MM.1S (cell line): Measurements from ENCODE around the gene BICD1.

Source experiments
- EZH2phosphoT487 ChIP-seq: fragments of 300-600 bp; sonication (generic); IDR thresholded peaks from 2 replicates; pipeline ENCODE4 v1.6.1; 2018; ENCODE audit warnings: antibody characterized with exemption, low read length
- TF ChIP-seq, protein P1 (sequence below): fragments of 300-600 bp; sonication (generic); IDR thresholded peaks from 2 replicates; pipeline ENCODE4 v1.5.1; 2016; ENCODE audit warnings: antibody characterized with exemption, low read length, mixed read lengths

- TF ChIP-seq, protein P1, sequence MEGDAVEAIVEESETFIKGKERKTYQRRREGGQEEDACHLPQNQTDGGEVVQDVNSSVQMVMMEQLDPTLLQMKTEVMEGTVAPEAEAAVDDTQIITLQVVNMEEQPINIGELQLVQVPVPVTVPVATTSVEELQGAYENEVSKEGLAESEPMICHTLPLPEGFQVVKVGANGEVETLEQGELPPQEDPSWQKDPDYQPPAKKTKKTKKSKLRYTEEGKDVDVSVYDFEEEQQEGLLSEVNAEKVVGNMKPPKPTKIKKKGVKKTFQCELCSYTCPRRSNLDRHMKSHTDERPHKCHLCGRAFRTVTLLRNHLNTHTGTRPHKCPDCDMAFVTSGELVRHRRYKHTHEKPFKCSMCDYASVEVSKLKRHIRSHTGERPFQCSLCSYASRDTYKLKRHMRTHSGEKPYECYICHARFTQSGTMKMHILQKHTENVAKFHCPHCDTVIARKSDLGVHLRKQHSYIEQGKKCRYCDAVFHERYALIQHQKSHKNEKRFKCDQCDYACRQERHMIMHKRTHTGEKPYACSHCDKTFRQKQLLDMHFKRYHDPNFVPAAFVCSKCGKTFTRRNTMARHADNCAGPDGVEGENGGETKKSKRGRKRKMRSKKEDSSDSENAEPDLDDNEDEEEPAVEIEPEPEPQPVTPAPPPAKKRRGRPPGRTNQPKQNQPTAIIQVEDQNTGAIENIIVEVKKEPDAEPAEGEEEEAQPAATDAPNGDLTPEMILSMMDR: no peak
- no peak for TF ChIP-seq EZH2phosphoT487
Measured at GRCh38 chr12:32419520-32419960, 312.9 kb downstream of the BICD1 start.
